GM12874 (cell line): ENCODE measurements around the gene DRAXIN.
A peak's percentile ranks its signal among the peaks of the same experiment; 100 is the strongest.

Source experiments
- TF ChIP-seq, protein P1 (sequence below): IDR thresholded peaks from 2 replicates; pipeline ENCODE4 v1.5.1; 2011; ENCODE audit warnings: low read depth, mild to moderate bottlenecking, control low read depth, low read length, moderate library complexity; ENCODE audit not compliant: insufficient read depth

DRAXIN gene

GRCh38 chr1:11681071-11681771 lies 10.3 kb upstream of the DRAXIN start, which contains the start of gene MAD2L2:
Gene MAD2L2 (minus strand): TSS chr1:11681148. CDS start chr1:11680601, 547 bp downstream.
- TF ChIP-seq, protein P1, sequence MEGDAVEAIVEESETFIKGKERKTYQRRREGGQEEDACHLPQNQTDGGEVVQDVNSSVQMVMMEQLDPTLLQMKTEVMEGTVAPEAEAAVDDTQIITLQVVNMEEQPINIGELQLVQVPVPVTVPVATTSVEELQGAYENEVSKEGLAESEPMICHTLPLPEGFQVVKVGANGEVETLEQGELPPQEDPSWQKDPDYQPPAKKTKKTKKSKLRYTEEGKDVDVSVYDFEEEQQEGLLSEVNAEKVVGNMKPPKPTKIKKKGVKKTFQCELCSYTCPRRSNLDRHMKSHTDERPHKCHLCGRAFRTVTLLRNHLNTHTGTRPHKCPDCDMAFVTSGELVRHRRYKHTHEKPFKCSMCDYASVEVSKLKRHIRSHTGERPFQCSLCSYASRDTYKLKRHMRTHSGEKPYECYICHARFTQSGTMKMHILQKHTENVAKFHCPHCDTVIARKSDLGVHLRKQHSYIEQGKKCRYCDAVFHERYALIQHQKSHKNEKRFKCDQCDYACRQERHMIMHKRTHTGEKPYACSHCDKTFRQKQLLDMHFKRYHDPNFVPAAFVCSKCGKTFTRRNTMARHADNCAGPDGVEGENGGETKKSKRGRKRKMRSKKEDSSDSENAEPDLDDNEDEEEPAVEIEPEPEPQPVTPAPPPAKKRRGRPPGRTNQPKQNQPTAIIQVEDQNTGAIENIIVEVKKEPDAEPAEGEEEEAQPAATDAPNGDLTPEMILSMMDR = no peak

GRCh38 chr1:11682287-11682771 lies 9.2 kb upstream of the DRAXIN start:
- TF ChIP-seq, protein P1 = no peak

GRCh38 chr1:11682799-11683198 lies 8.7 kb upstream of the DRAXIN start:
- TF ChIP-seq, protein P1 = no peak

GRCh38 chr1:11684070-11684469 lies 7.4 kb upstream of the DRAXIN start:
- TF ChIP-seq, protein P1 = no peak

- TF ChIP-seq, protein P1 = 0 out of 2 replicates have a peak, but pooled peaks have one; percentile 17
Observed at GRCh38 chr1:11685210-11685752, 6.2 kb upstream of the DRAXIN start.

- TF ChIP-seq, protein P1 = no peak
Observed at GRCh38 chr1:11688506-11688905, 3.0 kb upstream of the DRAXIN start.

- TF ChIP-seq, protein P1 = no peak
Observed at GRCh38 chr1:11690397-11691301, 861 bp upstream of the DRAXIN start.
